SK-N-MC (cell line): Measurements from ENCODE around the gene HDAC6.

Experiments
- EZH2 ChIP-seq: fragments of 200-600 bp; sonication (generic); IDR thresholded peaks from one replicate; pipeline ENCODE4 v1.6.1; 2017; ENCODE audit warnings: antibody characterized with exemption
- FOXP2 ChIP-seq: optimal IDR thresholded peaks from 2 replicates; pipeline ENCODE3; 2011; ENCODE audit warnings: mild to moderate bottlenecking, moderate library complexity; ENCODE audit not compliant: insufficient read depth; ENCODE audit errors: extremely low read length, control extremely low read depth
- POLR2AphosphoS5 ChIP-seq: IDR thresholded peaks from 2 replicates; pipeline ENCODE4 v1.6.1; 2012; ENCODE audit warnings: mild to moderate bottlenecking, low read depth, low read length, borderline replicate concordance

DNA sequence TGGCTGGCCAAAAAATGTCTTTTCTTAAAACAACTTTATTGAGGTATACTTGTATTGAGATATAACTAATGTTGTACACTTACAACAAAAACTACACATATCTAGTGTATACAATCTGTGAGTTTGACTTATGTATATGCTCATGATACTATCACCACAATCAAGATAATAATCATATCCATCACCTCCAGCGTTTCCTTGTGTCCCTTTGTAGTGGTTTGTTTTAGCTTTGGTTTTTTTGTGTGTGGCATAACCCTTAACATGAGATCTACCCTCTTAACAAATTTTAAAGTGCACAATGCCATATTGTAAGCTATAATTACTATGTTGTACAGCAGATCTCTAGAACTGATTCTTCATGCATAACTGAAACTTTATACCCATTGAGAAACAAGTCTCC, 47.0 kb downstream of the HDAC6 start:
- TF ChIP-seq EZH2 (no peak), POLR2AphosphoS5 (no peak), FOXP2 (no peak)
